Naive thymus-derived CD8-positive, alpha-beta T cell (primary cell): ENCODE results near the gene PKMYT1. TPM values are rescaled to one million over a fixed set of nuclear protein-coding genes. Genes with fewer than 3 reads are reported as not detected.
"Not testable (repeated sequence)": the region's sequence is repeated elsewhere in the genome, so short reads cannot be mapped to it uniquely, and the experiment has no call there.

ENCODE experiments used
- ATAC-seq, 2 donors: fragments of 150-1000 bp; cut with Tn5 transposase in 1 of 2; sonication (Bioruptor Pico), chemical (Tn5 transposase) in 1 of 2; 1 replicate in 1 of 2; 2 replicates in 1 of 2; pipeline ENCODE4 v1.10.0; 2021; ENCODE audit warnings: mild to moderate bottlenecking in 2 of 2, moderate library complexity in 2 of 2
- POLR2A ChIA-PET: fragments of 350-600 bp; sonication (Branson Sonifier 250); formaldehyde crosslinking; loops from one replicate; lab custom pipeline; 2021; ENCODE audit warnings: antibody characterized with exemption; lab: Charles Lee
- DNase-seq, 10 donors: peaks; one replicate each; pipeline versions ENCODE4 v3.0.0 to v3.0.0-alpha.2; 2020 to 2022
- H3K27ac Mint-ChIP-seq, 10 donors: one replicate each; pipeline ENCODE4 v1.8.0; 2020 to 2022; ENCODE audit warnings: mild to moderate bottlenecking in 10 of 10, mixed read lengths in 10 of 10, moderate library complexity in 4 of 10, inconsistent platforms in 1 of 10
- H3K27me3 Mint-ChIP-seq, 5 donors: one replicate each; pipeline ENCODE4 v1.8.0; 2021 to 2022; ENCODE audit warnings: mixed read lengths in 5 of 5
- H3K36me3 Mint-ChIP-seq, 3 donors: one replicate each; pipeline ENCODE4 v1.8.0; 2020 to 2022; ENCODE audit warnings: mixed read lengths in 3 of 3, mild to moderate bottlenecking in 2 of 3, inconsistent platforms in 1 of 3
- H3K4me1 Mint-ChIP-seq, 4 donors: one replicate each; pipeline ENCODE4 v1.8.0; 2021 to 2022; ENCODE audit warnings: mixed read lengths in 4 of 4
- H3K4me3 Mint-ChIP-seq, 10 donors: one replicate each; pipeline ENCODE4 v1.8.0; 2020 to 2022; ENCODE audit warnings: mild to moderate bottlenecking in 10 of 10, mixed read lengths in 10 of 10, moderate library complexity in 6 of 10, inconsistent platforms in 1 of 10
- H3K9me3 Mint-ChIP-seq, 9 donors: one replicate each; pipeline ENCODE4 v1.8.0; 2020 to 2022; ENCODE audit warnings: mixed read lengths in 9 of 9, mild to moderate bottlenecking in 3 of 9, inconsistent platforms in 1 of 9, moderate library complexity in 1 of 9
- polyA plus RNA-seq, 3 donors: library from polyadenylated mRNA; unstranded; fragments of 300-500 nt; fragmentation: Illumina TruSeq; gene quantifications; one replicate each; pipeline ENCODE4 v1.2.3, GENCODE V29; 2021
- total RNA-seq, 8 experiments: library from RNA in 2 of 8; stranded (reverse) in 2 of 8; gene quantifications; one replicate each; pipeline ENCODE4 v1.2.3 and lab custom pipeline; 2021 to 2026

Gene PKMYT1
- total and polyA plus RNA-seq, 5 experiments from 2014 or later = 0.37 TPM; not detected in 4

DNA sequence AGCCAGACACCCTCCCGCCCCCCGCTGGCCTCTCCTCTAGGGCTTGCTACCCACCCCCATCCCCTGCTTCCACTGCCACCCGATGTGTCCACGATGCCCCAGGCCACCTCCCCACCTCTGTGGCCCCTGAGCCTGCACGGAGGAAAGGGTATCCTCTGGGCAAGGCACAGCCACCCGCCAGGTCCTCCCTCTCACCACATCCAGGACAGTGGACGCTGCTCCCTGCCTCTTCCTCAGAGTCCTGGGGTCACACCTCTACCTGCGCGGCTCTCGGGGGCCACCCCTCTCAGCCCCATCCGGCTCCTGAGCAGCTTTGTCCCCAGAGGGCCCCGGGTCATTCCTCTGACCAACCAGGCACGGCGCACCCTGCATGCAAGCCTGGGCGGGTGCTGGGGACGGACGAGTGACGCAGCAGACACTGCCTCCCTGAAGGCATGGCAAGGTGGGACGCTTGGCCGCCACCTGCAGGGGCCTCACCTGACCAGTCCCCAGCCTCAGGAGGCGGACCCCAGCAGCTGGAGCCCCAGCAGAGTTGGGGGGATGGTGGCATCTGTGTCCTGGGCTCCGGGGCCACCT, 43.7 kb downstream of the PKMYT1 start:
- POLR2A ChIA-PET = interaction anchor here (0.5 kb wide), 1 partner anchor 1955 kb away, joined by 3 read pairs; the partner anchor contains the start of gene SOX8
- no peak for ATAC-seq
- Mint-ChIP-seq H3K36me3 (peaks cover 0 to 75% (median 13%) of the 10 kb centered on the region in 3 donors), H3K4me1 (peaks cover 0 to 8% (median 5%) of the 10 kb centered on the region in 4 donors), H3K9me3 (no peaks in the 10 kb centered on the region), H3K27ac (no peak overlapping the region), H3K4me3 (no peak overlapping the region), H3K27me3 (no peaks in the 10 kb centered on the region)
- peak in 1 of 10 donors; percentile 61 for DNase-seq

DNA sequence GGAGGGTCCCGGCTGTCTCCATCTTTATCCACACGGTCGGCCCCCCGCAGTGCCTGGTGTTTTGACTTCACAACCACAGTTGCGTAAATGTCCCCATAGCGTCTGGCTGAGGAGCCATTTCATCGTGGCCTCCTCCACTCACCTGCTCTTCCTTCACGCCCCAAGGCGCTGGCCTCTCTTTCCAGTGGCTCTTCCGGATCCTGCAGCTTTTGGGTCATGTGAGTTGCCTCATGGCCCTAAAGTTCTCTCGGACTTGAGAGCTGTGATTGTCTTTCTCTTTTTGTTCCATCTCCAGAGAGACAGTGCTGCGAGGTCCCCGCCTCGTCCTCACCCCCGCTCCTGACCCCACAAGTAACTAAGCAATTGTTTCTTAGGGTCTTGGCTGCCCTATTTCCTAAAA, 45.8 kb downstream of the PKMYT1 start:
- ATAC-seq = no peak
- POLR2A ChIA-PET = no interaction called here
- peak overlapping the region in 1 of 10 donors; percentile 16 for H3K27ac Mint-ChIP-seq
- H3K4me3 Mint-ChIP-seq = no peak overlapping the region
- DNase-seq = peak in 1 of 10 donors; percentile 34
- H3K27me3 Mint-ChIP-seq = no peaks in the 10 kb centered on the region
- no peaks in the 10 kb centered on the region for H3K9me3 Mint-ChIP-seq
- peaks cover 0 to 57% (median 7%) of the 10 kb centered on the region in 3 donors for H3K36me3 Mint-ChIP-seq
- H3K4me1 Mint-ChIP-seq = peaks cover 0 to 8% (median 5%) of the 10 kb centered on the region in 4 donors

DNA sequence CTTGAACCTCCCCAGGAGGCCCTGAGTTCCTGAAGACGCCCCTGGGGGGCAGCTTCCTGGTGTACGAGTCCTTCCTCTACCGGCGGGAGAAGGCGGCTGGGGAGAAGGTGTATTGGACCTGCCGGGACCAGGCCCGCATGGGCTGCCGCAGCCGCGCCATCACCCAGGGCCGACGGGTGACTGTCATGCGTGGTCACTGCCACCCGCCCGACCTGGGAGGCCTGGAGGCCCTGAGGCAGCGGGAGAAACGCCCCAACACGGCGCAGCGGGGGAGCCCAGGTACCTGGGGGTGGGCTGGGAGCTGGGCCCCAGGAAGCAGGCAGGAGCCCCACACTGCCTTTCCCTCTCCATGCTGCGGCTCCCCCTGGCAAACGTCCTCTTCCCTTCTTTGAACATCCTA, 46.5 kb downstream of the PKMYT1 start:
- no peaks in the 10 kb centered on the region for H3K9me3 Mint-ChIP-seq
- ATAC-seq (no peak), DNase-seq (peak in 1 of 10 donors; percentile 37)
- H3K27ac Mint-ChIP-seq = no peak overlapping the region
- no peak overlapping the region for H3K4me3 Mint-ChIP-seq
- H3K4me1 Mint-ChIP-seq = peaks cover 0 to 8% (median 5%) of the 10 kb centered on the region in 4 donors
- no peaks in the 10 kb centered on the region for H3K27me3 Mint-ChIP-seq
- peaks cover 0 to 50% (median 5%) of the 10 kb centered on the region in 3 donors for H3K36me3 Mint-ChIP-seq
- POLR2A ChIA-PET = no interaction called here

DNA sequence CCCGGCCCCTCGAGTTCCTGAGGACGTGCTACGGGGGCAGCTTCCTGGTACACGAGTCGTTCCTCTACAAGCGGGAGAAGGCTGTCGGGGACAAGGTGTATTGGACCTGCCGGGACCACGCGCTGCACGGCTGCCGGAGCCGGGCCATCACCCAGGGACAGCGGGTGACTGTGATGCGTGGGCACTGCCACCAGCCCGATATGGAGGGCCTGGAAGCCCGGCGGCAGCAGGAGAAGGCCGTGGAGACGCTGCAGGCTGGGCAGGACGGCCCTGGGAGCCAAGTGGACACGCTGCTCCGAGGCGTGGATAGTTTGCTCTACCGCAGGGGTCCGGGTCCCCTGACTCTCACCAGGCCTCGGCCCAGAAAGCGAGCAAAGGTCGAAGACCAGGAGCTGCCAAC, 47.1 kb downstream of the PKMYT1 start:
- Mint-ChIP-seq H3K27ac (no peak overlapping the region), H3K4me3 (no peak overlapping the region), H3K9me3 (no peaks in the 10 kb centered on the region), H3K36me3 (peaks cover 0 to 44% (median 5%) of the 10 kb centered on the region in 3 donors), H3K4me1 (peaks cover 0 to 8% (median 5%) of the 10 kb centered on the region in 4 donors), H3K27me3 (no peaks in the 10 kb centered on the region)
- ATAC-seq (no peak), DNase-seq (peak in 1 of 10 donors; percentile 37)
- POLR2A ChIA-PET = interaction anchor here (0.6 kb wide), 2 partner anchors 20 to 1758 kb away, joined by 3 to 5 read pairs; no protein-coding TSS in a partner anchor

DNA sequence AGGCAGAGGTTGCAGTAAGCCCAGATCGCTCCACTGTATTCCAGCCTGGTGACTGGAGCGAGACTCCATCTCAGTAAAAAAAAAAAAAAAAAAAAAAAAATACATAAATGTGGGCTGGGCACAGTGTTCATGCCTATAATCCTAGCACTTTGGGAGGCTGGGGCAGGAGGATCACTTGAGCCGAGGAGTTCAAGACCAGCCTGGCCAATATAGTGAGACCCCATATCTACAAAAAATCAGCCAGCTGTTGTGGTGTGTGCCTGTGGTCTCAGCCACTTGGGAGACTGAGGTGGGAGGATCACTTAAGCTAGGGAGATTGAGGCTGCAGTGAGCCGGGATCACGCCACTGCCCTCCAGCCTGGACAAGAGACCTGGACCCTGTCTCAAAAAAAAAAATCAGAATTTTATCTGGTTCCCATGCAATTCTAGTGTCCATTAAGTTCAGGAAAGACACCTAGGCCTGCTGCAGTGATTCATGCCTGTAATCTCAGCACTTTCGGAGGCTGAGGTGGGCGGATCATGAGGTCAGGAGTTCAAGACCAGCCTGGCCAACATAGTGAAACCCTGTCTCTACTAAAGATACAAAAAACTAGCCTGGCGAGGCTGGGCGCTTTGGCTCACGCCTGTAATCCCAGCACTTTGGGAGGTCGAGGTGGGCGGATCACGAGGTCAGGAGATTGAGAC, 48.9 kb downstream of the PKMYT1 start:
- H3K4me1 Mint-ChIP-seq = peaks cover 10 to 20% (median 15%) of the 10 kb centered on the region in 4 donors
- peak in 1 of 10 donors; percentile 11 for DNase-seq
- not testable (repeated sequence) for H3K27me3 Mint-ChIP-seq, H3K4me3 Mint-ChIP-seq, H3K27ac Mint-ChIP-seq, ATAC-seq, H3K9me3 Mint-ChIP-seq
- peaks cover 0 to 38% (median 5%) of the 10 kb centered on the region in 3 donors for H3K36me3 Mint-ChIP-seq
- POLR2A ChIA-PET = interaction anchor here (0.9 kb wide), 1 partner anchor 28 kb away, joined by 6 read pairs; no protein-coding TSS in a partner anchor

DNA sequence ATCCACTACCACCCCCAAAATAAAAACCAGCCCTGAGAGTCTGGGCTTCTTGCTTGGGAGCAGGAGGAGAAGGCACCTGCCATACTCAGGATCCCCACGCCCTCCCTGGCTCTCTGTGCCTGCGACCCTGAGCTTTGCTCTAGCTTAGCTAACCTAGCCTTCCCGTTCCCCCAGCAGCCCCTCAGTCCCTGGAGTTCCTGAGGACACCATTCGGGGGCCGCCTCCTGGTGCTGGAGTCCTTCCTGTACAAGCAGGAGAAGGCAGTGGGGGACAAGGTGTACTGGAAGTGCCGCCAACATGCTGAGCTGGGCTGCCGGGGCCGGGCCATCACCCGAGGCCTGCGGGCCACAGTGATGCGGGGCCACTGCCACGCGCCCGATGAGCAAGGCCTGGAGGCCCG, 50.0 kb downstream of the PKMYT1 start:
- POLR2A ChIA-PET = interaction anchor here (1.2 kb wide), 1 partner anchor 18 kb away, joined by 3 read pairs; the partner anchor contains the start of gene FLYWCH1
- Mint-ChIP-seq H3K9me3 (no peaks in the 10 kb centered on the region), H3K27ac (no peak overlapping the region), H3K4me3 (no peak overlapping the region), H3K27me3 (no peaks in the 10 kb centered on the region), H3K4me1 (peaks cover 10 to 22% (median 15%) of the 10 kb centered on the region in 4 donors), H3K36me3 (peaks cover 0 to 29% (median 5%) of the 10 kb centered on the region in 3 donors)
- ATAC-seq (no peak), DNase-seq (peak in 1 of 10 donors; percentile 60)

DNA sequence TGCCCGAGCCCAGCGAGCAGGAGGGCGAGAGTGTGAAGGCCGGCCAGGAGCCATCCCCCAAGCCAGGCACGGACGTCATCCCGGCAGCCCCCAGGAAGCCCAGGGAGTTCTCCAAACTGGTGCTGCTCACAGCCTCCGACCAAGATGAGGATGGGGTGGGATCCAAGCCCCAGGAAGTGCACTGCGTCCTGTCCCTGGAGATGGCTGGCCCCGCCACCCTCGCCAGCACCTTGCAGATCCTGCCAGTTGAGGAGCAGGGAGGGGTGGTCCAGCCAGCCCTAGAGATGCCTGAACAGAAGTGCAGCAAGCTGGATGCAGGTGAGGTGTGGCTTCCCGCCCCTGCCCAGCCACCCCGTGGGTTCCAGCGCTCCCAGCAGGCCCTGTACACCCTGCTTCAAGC, 50.6 kb downstream of the PKMYT1 start:
- Mint-ChIP-seq H3K36me3 (peaks cover 0 to 25% (median 5%) of the 10 kb centered on the region in 3 donors), H3K4me3 (no peak overlapping the region), H3K27ac (no peak overlapping the region), H3K27me3 (no peaks in the 10 kb centered on the region), H3K9me3 (no peaks in the 10 kb centered on the region), H3K4me1 (peaks cover 10 to 22% (median 15%) of the 10 kb centered on the region in 4 donors)
- no peak for ATAC-seq
- DNase-seq = peak in 1 of 10 donors; percentile 35
- POLR2A ChIA-PET = interaction anchor here (1.2 kb wide), 1 partner anchor 18 kb away, joined by 3 read pairs; the partner anchor contains the start of gene FLYWCH1

DNA sequence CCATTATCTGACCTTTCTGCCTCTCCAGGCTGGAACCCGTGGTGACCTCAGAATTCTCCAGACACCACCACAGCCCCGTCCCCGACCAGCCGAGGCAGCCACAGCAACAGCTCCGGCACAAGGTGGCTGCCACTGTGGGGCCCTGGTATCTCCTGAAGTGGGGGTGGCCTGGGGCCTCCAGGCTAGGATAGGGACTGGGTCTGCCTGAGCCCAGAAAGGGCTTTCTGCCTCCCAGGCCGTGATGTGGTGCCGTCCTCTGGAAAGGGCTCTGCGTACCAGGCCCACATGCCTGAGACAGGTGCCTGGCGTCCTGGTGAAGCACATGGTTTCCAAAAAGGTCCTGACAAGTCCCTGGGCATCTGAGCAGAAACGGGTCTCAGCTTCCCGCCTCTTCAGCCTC, 51.5 kb downstream of the PKMYT1 start:
- DNase-seq (no peak), ATAC-seq (no peak)
- Mint-ChIP-seq H3K9me3 (no peaks in the 10 kb centered on the region), H3K36me3 (peaks cover 0 to 18% (median 2%) of the 10 kb centered on the region in 3 donors), H3K4me1 (peaks cover 10 to 18% (median 14%) of the 10 kb centered on the region in 4 donors), H3K4me3 (no peak overlapping the region), H3K27ac (no peak overlapping the region), H3K27me3 (no peaks in the 10 kb centered on the region)
- POLR2A ChIA-PET = no interaction called here

DNA sequence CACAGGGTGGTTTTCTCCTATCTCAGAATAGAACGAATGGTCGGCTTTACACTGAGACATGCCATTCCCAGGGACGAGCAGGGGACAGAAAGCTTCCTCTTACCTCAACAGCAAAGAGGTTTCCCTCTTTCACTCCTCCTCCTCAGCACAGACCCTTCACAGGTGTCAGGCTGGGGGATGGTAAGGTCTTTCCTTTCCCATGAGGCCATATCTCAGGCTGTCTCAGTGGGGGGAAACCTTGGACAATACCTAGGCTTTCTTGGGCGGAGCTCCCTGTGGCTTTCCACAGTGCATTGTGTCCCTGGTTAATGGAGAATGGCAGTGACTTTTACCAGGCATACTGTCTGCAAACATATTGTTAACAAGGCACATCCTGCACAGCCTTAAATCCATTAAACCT, 52.1 kb downstream of the PKMYT1 start:
- H3K36me3 Mint-ChIP-seq = peaks cover 0 to 22% (median 2%) of the 10 kb centered on the region in 3 donors
- H3K4me1 Mint-ChIP-seq = peaks cover 10 to 18% (median 14%) of the 10 kb centered on the region in 4 donors
- ATAC-seq, POLR2A ChIA-PET, H3K4me3 Mint-ChIP-seq, DNase-seq, H3K27me3 Mint-ChIP-seq, H3K9me3 Mint-ChIP-seq: not testable (repeated sequence)
- peak overlapping the region in 1 of 10 donors; percentile 41 for H3K27ac Mint-ChIP-seq

DNA sequence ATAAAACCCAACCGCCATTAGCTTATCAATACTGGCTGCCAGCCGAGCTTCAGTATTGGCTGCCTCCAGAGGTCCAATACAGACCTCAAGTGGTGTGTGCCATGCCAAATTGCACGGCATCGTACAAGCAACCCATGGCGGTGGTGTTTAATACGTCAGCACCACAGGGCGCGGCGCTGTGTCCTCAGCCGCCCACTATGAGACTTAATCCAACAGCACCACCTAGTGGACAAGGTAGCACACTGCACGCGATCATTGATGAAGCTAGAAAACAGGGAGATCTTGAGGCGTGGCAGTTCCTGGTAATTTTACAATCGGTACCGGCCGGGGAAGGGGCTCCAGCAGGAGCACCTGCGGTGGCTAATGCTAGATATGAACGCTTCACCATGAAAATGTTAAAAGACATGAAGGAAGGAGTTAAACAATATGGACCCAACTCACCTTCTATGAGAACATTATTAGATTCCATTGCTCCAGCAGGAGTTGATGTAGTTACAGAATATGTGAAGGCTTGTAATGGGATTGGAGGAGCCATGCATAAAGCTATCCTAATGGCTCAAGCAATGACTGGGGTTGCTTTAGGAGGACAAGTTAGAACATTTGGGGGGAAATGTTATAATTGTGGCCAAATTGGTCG, 53.1 kb downstream of the PKMYT1 start:
- Mint-ChIP-seq H3K4me3 (peak overlapping the region in 4 of 10 donors; percentile 5 to 43 (median 26)), H3K36me3 (peaks cover 0 to 21% (median 5%) of the 10 kb centered on the region in 3 donors), H3K4me1 (peaks cover 10 to 18% (median 14%) of the 10 kb centered on the region in 4 donors), H3K9me3 (no peaks in the 10 kb centered on the region), H3K27me3 (no peaks in the 10 kb centered on the region), H3K27ac (peak overlapping the region in 7 of 10 donors; percentile 0 to 83 (median 49))
- ATAC-seq (peak; percentile 100), DNase-seq (peak; percentile 69 to 93 (median 86))
- POLR2A ChIA-PET = interaction anchor here (1.5 kb wide), 1 partner anchor 15 kb away, joined by 6 read pairs; the partner anchor contains the start of gene FLYWCH1

DNA sequence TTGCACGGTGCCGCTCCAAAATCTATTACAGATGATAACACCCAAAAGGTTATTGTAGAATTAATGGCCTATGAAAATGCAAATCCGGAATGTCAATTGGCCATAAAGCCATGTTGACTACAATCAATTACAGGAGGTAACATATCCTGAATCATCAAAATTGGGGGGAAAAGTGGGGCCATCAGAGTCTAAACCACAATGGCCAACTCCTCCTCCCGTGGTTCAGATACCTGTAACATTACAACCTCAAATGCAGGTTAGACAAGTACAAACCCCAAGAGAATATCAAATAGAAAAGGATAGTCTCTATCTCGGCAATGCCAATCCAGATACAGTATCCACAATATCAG, 53.6 kb downstream of the PKMYT1 start:
- H3K27me3 Mint-ChIP-seq = no peaks in the 10 kb centered on the region
- POLR2A ChIA-PET = interaction anchor here (1.5 kb wide), 1 partner anchor 14 kb away, joined by 6 read pairs; the partner anchor contains the start of gene FLYWCH1
- H3K9me3 Mint-ChIP-seq = no peaks in the 10 kb centered on the region
- no peak for DNase-seq
- no peak for ATAC-seq
- H3K4me1 Mint-ChIP-seq = peaks cover 10 to 18% (median 14%) of the 10 kb centered on the region in 4 donors
- peak overlapping the region in 5 of 10 donors; percentile 5 to 43 (median 31) for H3K4me3 Mint-ChIP-seq
- H3K36me3 Mint-ChIP-seq = peaks cover 0 to 23% (median 4%) of the 10 kb centered on the region in 3 donors
- H3K27ac Mint-ChIP-seq = peak overlapping the region in 7 of 10 donors; percentile 0 to 83 (median 49)

DNA sequence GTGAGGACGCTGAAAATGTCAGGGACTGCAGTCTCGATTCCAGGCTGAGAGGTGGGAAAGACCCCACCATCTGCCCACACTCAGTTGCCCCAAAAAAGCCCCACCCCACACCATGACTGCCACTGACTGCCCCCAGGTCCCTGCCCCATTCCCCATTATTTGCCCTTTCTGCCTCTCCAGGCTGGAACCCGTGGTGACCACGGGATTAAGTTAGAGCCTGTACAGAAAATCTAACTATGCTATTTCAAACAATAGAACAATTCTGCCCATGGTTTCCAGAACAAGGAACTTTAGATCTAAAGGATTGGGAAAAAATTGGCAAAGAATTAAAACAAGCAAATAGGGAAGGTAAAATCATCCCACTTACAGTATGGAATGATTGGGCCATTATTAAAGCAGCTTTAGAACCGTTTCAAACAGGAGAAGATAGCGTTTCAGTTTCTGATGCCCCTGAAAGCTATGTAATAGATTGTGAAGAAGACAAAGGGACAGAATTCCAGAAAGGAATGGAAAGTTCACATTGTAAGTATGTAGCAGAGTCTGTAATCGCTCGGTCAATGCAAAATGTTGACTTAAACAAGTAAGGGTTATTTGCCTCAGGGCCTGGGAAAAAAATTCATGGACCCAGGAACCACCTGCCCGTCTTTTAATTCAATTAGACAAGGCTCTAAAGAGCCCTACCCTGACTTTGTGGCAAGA, 54.1 kb downstream of the PKMYT1 start:
- H3K4me3 Mint-ChIP-seq = no peak overlapping the region
- ATAC-seq = no peak
- H3K4me1 Mint-ChIP-seq = peaks cover 10 to 18% (median 14%) of the 10 kb centered on the region in 4 donors

More for the DNA sequence above, 54.1 kb downstream of the PKMYT1 start:
- POLR2A ChIA-PET = interaction anchor here (1.5 kb wide), 1 partner anchor 14 kb away, joined by 6 read pairs; the partner anchor contains the start of gene FLYWCH1
- DNase-seq = no peak
- Mint-ChIP-seq H3K9me3 (no peaks in the 10 kb centered on the region), H3K27me3 (no peaks in the 10 kb centered on the region), H3K36me3 (peaks cover 0 to 25% (median 3%) of the 10 kb centered on the region in 3 donors), H3K27ac (peak overlapping the region in 2 of 10 donors; percentile 51 to 83)
